H1 (cell line): Measurements from ENCODE around the gene TMEM45A. TPM values are rescaled to one million over a fixed set of nuclear protein-coding genes. Genes with fewer than 3 reads are reported as not detected.

Source experiments
- CBX8 ChIP-seq: fragments of 300-800, 300-1000 bp; sonication (generic); IDR thresholded peaks from 2 replicates; pipeline ENCODE4 v1.7.1; 2016; ENCODE audit warnings: low read depth, low read length, borderline replicate concordance
- JUND ChIP-seq: IDR thresholded peaks from 2 replicates; pipeline ENCODE4 v1.6.1; 2011; ENCODE audit warnings: mild to moderate bottlenecking, improper control_type of control experiment, low read length
- NANOG ChIP-seq: IDR thresholded peaks from 2 replicates; pipeline ENCODE4 v1.6.1; 2011; ENCODE audit warnings: low read length, low read depth, mild to moderate bottlenecking, inconsistent platforms; ENCODE audit not compliant: insufficient read depth, poor library complexity, severe bottlenecking
- RBBP5 ChIP-seq: IDR thresholded peaks from 2 replicates; pipeline ENCODE4 v1.7.1; 2012; ENCODE audit warnings: low read depth, mild to moderate bottlenecking, inconsistent platforms, low read length, moderate library complexity, borderline replicate concordance
- RNF2 ChIP-seq: fragments of 200-900, 300-1000 bp; sonication (generic); IDR thresholded peaks from 2 replicates; pipeline ENCODE4 v1.7.1; 2016; ENCODE audit warnings: borderline replicate concordance, low read depth, mild to moderate bottlenecking, antibody characterized with exemption, low read length; ENCODE audit not compliant: poor library complexity, severe bottlenecking; ENCODE audit errors: missing control alignments
- SIN3A ChIP-seq, 2 experiments: IDR thresholded peaks in 1 of 2; conservative IDR thresholded peaks in 1 of 2; 2 replicates each; pipeline ENCODE4 v1.6.1; 2011 to 2012; ENCODE audit warnings: low read length in 2 of 2, improper control_type of control experiment in 1 of 2, low read depth in 1 of 2, mild to moderate bottlenecking in 1 of 2
- TAF7 ChIP-seq: optimal IDR thresholded peaks from 2 replicates; pipeline ENCODE3; 2011; ENCODE audit warnings: low read depth, mild to moderate bottlenecking, inconsistent platforms, low read length, moderate library complexity, borderline replicate concordance
- polyA plus RNA-seq, 7 experiments: library from polyadenylated mRNA; depleted of rRNA in 3 of 7; stranded (reverse) in 5 of 7; unstranded in 2 of 7; fragments of >200 nt in 5 of 7; fragments of 200-250 nt in 2 of 7; gene quantifications; 1 replicate in 5 of 7; 2 replicates in 1 of 7; 4 replicates in 1 of 7; pipeline versions ENCODE4 v1.2.1 to v1.2.3, GENCODE V29; 2011 to 2013; ENCODE audit warnings: missing spikeins in 2 of 7, mixed read lengths in 2 of 7
- total RNA-seq: library from RNA; stranded (reverse); fragmentation: NEBNext Ultra II Directional; extraction: Animal tissue kit (Norgen Biotek cat#: 25700); gene quantifications from 2 replicates; pipeline ENCODE4 v1.2.1, GENCODE V29; 2021
- TF ChIP-seq, protein P1 (sequence below): fragments of 300-600 bp; sonication (generic); IDR thresholded peaks from 2 replicates; pipeline ENCODE4 v1.7.1; 2012; ENCODE audit warnings: low read length, moderate library complexity, mild to moderate bottlenecking, inconsistent platforms; ENCODE audit not compliant: insufficient replicate concordance
- TF ChIP-seq, protein P2 (sequence below): IDR thresholded peaks from 2 replicates; pipeline ENCODE4 v1.6.1; 2012; ENCODE audit warnings: inconsistent platforms

TMEM45A gene
- total and polyA plus RNA-seq, 2 of the 8 experiments (the other 6 are each of a cell fraction or from before 2014, with no cell fraction given): 12.9 to 14.2 TPM

DNA sequence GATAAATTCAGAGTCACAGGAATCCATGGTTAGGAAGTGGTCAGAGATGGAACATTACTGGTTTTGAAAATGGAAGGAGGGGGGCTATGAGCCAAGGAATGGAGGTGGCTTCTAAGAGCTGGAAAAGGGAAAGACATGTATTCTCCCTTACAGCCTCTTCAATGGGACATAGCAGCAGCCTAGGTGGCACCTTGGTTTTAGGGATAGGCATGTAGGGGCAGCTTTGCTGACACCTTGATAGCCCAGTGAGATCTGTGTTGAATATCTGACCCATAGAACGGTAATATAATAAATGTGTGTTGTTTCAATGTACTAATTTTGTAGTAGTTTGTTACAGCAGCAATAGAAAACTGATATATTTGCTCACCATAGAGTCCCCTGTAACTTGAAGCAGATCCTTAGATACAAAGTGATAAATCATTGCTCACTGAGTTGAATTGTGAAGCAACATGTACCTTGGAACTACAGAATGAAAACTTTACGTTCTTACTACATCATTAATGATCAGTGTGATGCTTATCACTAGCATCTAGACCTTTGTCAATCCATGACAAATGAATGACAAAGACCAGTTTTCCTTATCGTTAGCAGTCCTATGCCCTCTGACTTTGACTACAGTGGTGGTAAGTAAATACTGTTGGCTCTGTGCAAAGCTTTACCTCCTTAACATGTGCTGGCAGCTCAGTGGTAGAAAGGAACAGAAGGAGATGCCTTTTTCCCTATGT, 53.8 kb downstream of the TMEM45A start (continued):
- TF ChIP-seq, protein P1, sequence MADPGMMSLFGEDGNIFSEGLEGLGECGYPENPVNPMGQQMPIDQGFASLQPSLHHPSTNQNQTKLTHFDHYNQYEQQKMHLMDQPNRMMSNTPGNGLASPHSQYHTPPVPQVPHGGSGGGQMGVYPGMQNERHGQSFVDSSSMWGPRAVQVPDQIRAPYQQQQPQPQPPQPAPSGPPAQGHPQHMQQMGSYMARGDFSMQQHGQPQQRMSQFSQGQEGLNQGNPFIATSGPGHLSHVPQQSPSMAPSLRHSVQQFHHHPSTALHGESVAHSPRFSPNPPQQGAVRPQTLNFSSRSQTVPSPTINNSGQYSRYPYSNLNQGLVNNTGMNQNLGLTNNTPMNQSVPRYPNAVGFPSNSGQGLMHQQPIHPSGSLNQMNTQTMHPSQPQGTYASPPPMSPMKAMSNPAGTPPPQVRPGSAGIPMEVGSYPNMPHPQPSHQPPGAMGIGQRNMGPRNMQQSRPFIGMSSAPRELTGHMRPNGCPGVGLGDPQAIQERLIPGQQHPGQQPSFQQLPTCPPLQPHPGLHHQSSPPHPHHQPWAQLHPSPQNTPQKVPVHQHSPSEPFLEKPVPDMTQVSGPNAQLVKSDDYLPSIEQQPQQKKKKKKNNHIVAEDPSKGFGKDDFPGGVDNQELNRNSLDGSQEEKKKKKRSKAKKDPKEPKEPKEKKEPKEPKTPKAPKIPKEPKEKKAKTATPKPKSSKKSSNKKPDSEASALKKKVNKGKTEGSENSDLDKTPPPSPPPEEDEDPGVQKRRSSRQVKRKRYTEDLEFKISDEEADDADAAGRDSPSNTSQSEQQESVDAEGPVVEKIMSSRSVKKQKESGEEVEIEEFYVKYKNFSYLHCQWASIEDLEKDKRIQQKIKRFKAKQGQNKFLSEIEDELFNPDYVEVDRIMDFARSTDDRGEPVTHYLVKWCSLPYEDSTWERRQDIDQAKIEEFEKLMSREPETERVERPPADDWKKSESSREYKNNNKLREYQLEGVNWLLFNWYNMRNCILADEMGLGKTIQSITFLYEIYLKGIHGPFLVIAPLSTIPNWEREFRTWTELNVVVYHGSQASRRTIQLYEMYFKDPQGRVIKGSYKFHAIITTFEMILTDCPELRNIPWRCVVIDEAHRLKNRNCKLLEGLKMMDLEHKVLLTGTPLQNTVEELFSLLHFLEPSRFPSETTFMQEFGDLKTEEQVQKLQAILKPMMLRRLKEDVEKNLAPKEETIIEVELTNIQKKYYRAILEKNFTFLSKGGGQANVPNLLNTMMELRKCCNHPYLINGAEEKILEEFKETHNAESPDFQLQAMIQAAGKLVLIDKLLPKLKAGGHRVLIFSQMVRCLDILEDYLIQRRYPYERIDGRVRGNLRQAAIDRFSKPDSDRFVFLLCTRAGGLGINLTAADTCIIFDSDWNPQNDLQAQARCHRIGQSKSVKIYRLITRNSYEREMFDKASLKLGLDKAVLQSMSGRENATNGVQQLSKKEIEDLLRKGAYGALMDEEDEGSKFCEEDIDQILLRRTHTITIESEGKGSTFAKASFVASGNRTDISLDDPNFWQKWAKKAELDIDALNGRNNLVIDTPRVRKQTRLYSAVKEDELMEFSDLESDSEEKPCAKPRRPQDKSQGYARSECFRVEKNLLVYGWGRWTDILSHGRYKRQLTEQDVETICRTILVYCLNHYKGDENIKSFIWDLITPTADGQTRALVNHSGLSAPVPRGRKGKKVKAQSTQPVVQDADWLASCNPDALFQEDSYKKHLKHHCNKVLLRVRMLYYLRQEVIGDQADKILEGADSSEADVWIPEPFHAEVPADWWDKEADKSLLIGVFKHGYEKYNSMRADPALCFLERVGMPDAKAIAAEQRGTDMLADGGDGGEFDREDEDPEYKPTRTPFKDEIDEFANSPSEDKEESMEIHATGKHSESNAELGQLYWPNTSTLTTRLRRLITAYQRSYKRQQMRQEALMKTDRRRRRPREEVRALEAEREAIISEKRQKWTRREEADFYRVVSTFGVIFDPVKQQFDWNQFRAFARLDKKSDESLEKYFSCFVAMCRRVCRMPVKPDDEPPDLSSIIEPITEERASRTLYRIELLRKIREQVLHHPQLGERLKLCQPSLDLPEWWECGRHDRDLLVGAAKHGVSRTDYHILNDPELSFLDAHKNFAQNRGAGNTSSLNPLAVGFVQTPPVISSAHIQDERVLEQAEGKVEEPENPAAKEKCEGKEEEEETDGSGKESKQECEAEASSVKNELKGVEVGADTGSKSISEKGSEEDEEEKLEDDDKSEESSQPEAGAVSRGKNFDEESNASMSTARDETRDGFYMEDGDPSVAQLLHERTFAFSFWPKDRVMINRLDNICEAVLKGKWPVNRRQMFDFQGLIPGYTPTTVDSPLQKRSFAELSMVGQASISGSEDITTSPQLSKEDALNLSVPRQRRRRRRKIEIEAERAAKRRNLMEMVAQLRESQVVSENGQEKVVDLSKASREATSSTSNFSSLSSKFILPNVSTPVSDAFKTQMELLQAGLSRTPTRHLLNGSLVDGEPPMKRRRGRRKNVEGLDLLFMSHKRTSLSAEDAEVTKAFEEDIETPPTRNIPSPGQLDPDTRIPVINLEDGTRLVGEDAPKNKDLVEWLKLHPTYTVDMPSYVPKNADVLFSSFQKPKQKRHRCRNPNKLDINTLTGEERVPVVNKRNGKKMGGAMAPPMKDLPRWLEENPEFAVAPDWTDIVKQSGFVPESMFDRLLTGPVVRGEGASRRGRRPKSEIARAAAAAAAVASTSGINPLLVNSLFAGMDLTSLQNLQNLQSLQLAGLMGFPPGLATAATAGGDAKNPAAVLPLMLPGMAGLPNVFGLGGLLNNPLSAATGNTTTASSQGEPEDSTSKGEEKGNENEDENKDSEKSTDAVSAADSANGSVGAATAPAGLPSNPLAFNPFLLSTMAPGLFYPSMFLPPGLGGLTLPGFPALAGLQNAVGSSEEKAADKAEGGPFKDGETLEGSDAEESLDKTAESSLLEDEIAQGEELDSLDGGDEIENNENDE: no peak
- TF ChIP-seq SIN3A (conservative IDR thresholded peaks at IDR 0.05 in 1 of 2, IDR thresholded peaks at IDR 0.05 in 1 of 2; ENCODE audit: low read depth in 1 of 2, low read length in 2 of 2): no peak
- TF ChIP-seq TAF7: no peak
- no peak for TF ChIP-seq NANOG
- TF ChIP-seq RNF2: no peak
- no peak for TF ChIP-seq RBBP5
- TF ChIP-seq, protein P2, sequence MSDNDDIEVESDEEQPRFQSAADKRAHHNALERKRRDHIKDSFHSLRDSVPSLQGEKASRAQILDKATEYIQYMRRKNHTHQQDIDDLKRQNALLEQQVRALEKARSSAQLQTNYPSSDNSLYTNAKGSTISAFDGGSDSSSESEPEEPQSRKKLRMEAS: no peak
- TF ChIP-seq JUND: no peak
- no peak for TF ChIP-seq CBX8
